ENCODE data around the gene GABRA4.

Gene GABRA4

DNA sequence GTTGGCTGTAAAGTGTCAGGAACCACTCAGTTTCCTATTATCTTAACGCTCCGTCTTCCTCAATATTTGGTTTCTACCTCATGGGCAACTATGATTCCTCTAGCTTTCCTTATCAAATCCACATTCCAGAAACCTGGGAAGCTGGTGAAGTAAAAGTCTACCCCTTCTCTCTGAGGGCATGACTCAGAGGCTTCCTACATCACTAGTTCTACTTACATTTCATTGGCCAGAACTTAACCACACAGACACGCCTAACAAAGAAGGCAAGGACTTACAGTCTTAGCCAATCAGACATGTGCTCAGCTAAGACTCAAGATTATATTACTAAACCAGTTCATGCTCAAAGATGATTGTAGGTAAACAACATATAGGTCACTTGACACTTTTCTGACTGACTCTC is 114.7 kb downstream of the GABRA4 start:
- Histone ChIP-seq H3K4me1 (ENCODE audit: control insufficient read depth, insufficient read depth, low read length) (no peaks in the 10 kb centered on the region), H3K27ac (ENCODE audit: low read length) (no peak overlapping the region), H3K9ac (ENCODE audit: low read length in 2 of 2) (no peak overlapping the region), H3K27me3 (ENCODE audit: control insufficient read depth in 1 of 2, insufficient read depth in 2 of 2, low read length in 2 of 2) (no peaks in the 10 kb centered on the region), H3K4me3 (ENCODE audit: low read length in 2 of 2) (no peak overlapping the region), H3K36me3 (ENCODE audit: control insufficient read depth in 2 of 2, insufficient read depth in 2 of 2, low read length in 2 of 2) (no peaks in the 10 kb centered on the region), H3K9me3 (ENCODE audit: control insufficient read depth in 2 of 2, low read length in 2 of 2) (no peaks in the 10 kb centered on the region)

- Histone ChIP-seq H3K27me3 (ENCODE audit: control insufficient read depth in 1 of 2, insufficient read depth in 2 of 2, low read length in 2 of 2) (no peaks in the 10 kb centered on the region), H3K4me1 (ENCODE audit: control insufficient read depth, insufficient read depth, low read length) (no peaks in the 10 kb centered on the region), H3K9ac (ENCODE audit: low read length in 2 of 2) (no peak overlapping the region), H3K4me3 (ENCODE audit: low read length in 2 of 2) (no peak overlapping the region), H3K9me3 (ENCODE audit: control insufficient read depth in 2 of 2, low read length in 2 of 2) (no peaks in the 10 kb centered on the region), H3K27ac (ENCODE audit: low read length) (no peak overlapping the region), H3K36me3 (ENCODE audit: control insufficient read depth in 2 of 2, insufficient read depth in 2 of 2, low read length in 2 of 2) (no peaks in the 10 kb centered on the region)
Observed at GRCh38 chr4:46874811-46875210, 118.6 kb downstream of the GABRA4 start.

DNA sequence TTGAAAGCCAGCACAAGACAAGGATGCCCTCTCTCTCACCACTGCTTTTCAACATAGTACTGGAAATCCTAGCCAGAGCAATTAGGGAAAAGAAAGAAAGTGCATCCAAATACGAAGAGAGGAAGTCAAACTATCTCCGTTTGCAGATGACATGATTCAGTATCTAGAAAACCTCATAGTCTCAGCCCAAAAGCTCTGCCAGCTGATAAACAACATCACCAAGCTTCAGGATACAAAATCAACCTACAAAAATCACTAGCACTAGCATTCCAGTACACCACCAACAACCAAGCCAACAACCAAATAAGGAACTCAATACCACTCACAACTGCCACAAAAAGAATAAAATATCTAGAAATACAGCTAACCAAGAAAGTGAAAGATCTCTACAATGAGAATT is 123.0 kb downstream of the GABRA4 start:
- Histone ChIP-seq H3K4me1 (ENCODE audit: control insufficient read depth, insufficient read depth, low read length) (no peaks in the 10 kb centered on the region), H3K27ac (ENCODE audit: low read length) (no peak overlapping the region), H3K4me3 (ENCODE audit: low read length in 2 of 2) (no peak overlapping the region), H3K36me3 (ENCODE audit: control insufficient read depth in 2 of 2, insufficient read depth in 2 of 2, low read length in 2 of 2) (no peaks in the 10 kb centered on the region), H3K9ac (ENCODE audit: low read length in 2 of 2) (no peak overlapping the region), H3K9me3 (ENCODE audit: control insufficient read depth in 2 of 2, low read length in 2 of 2) (no peaks in the 10 kb centered on the region), H3K27me3 (ENCODE audit: control insufficient read depth in 1 of 2, insufficient read depth in 2 of 2, low read length in 2 of 2) (no peaks in the 10 kb centered on the region)
